Measurements from ENCODE around the gene ATG16L1. TPM values are rescaled to one million over a fixed set of nuclear protein-coding genes. Genes with fewer than 3 reads are reported as not detected.

The ATG16L1 gene
- total RNA-seq, 1 donor from 2014 or later = 27.9 TPM

DNA sequence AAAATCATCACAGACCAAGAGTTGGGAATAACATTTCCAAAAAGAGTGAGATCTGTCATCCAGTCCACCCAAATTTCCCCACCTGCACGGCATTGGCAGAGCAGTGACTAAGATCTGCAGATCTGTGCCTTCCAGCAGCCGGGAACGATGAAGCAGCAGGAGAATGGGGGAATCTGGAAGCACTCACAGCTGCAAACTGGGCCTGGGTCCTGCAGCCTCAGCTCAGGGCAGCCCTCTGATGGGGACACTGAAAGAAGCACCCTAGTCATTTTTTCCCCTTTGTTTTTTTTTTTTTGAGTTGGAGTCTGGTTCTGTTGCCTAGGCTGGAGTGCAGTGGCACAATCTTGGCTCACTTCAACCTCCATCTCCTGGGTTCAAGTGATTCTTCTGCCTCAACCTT, 51.8 kb downstream of the ATG16L1 start:
- H3K27ac Mint-ChIP-seq = no peak overlapping the region
- TF ChIP-seq, protein P1, sequence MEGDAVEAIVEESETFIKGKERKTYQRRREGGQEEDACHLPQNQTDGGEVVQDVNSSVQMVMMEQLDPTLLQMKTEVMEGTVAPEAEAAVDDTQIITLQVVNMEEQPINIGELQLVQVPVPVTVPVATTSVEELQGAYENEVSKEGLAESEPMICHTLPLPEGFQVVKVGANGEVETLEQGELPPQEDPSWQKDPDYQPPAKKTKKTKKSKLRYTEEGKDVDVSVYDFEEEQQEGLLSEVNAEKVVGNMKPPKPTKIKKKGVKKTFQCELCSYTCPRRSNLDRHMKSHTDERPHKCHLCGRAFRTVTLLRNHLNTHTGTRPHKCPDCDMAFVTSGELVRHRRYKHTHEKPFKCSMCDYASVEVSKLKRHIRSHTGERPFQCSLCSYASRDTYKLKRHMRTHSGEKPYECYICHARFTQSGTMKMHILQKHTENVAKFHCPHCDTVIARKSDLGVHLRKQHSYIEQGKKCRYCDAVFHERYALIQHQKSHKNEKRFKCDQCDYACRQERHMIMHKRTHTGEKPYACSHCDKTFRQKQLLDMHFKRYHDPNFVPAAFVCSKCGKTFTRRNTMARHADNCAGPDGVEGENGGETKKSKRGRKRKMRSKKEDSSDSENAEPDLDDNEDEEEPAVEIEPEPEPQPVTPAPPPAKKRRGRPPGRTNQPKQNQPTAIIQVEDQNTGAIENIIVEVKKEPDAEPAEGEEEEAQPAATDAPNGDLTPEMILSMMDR (IDR thresholded peaks at IDR 0.05; ENCODE audit: unreplicated experiment) = no peak

DNA sequence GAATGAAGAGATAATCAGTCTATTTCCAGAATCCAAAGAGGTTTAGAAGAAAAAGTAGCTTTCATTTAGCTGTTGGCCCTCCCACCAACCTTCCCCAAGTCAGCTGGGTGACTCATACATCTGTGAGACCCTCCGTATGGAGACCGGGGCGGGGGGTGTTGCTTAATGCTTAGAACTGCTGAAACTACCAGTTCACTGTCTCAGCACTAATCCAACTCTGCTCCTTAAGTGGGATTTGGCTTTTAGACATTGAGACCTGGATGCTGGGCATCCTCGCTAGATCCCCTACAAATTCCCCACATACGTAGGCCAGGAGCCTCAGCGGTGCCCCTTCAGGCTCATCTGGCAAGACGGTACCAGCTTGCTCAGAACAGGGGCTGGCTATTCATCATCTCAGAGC, 56.1 kb downstream of the ATG16L1 start, which contains the start of gene SAG:
SAG (plus strand) TSS at position 252 of the 400 bp plus-strand sequence. CDS start 1,374 bp downstream, outside the sequence.
- DNase-seq (ENCODE audit: low spot score, unreplicated experiment) = no peak
- Mint-ChIP-seq H3K36me3 (ENCODE audit: insufficient read depth) (no peaks in the 10 kb centered on the region), H3K9me3 (ENCODE audit: low read depth) (no peaks in the 10 kb centered on the region), H3K27me3 (peaks cover 3% of the 10 kb centered on the region), H3K4me1 (ENCODE audit: low read depth) (no peaks in the 10 kb centered on the region), H3K4me3 (ENCODE audit: low read depth) (no peak within 1 kb of the TSS), H3K27ac (no peak within 1 kb of the TSS)
- TF ChIP-seq, protein P1 (IDR thresholded peaks at IDR 0.05; ENCODE audit: unreplicated experiment) = no peak

More for the DNA sequence above, 51.8 kb downstream of the ATG16L1 start:
- Mint-ChIP-seq H3K4me1 (ENCODE audit: low read depth) (no peaks in the 10 kb centered on the region), H3K9me3 (ENCODE audit: low read depth) (no peaks in the 10 kb centered on the region), H3K36me3 (ENCODE audit: insufficient read depth) (peaks cover 2% of the 10 kb centered on the region), H3K27me3 (no peaks in the 10 kb centered on the region), H3K4me3 (ENCODE audit: low read depth) (no peak overlapping the region)
- no peak for DNase-seq (ENCODE audit: low spot score, unreplicated experiment)

DNA sequence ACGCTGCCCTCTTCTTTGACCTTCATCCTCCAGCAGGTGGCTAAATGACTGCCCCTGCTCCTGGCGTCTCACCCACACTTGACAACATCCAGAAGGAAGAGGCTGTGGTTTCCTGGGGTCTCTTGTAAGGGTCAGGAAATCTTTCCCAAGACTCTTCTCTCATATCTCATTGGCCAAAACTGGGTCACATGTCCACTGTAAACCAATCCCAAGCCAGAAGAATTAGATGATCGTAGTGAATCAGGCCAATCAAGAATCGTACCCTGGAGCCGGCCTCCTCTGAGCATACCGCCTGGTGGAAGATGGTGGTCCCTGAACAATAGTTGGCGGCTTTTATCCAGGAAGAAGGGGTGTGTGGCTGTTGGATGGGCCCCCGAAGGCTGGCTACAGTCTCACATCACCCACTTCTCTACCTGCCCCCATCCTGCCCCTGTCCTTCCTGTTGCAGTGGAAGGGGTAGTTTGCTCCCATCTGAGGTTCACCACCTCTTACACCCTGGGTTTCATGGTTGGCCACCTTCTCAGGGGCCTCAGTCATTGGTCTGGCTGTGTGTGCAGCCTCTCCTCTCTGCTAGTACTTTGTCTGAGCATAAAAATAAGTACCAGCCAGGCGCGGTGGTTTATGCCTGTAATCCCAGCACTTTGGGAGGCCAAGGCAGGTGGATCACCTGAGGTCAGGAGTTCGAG, 59.9 kb downstream of the ATG16L1 start:
- no peak overlapping the region for H3K27ac Mint-ChIP-seq
- TF ChIP-seq, protein P1 (IDR thresholded peaks at IDR 0.05; ENCODE audit: unreplicated experiment) = no peak
- no peak overlapping the region for H3K4me3 Mint-ChIP-seq (ENCODE audit: low read depth)
- DNase-seq (ENCODE audit: low spot score, unreplicated experiment) = no peak
- no peaks in the 10 kb centered on the region for H3K36me3 Mint-ChIP-seq (ENCODE audit: insufficient read depth)
- H3K27me3 Mint-ChIP-seq = peaks cover 3% of the 10 kb centered on the region
- H3K9me3 Mint-ChIP-seq (ENCODE audit: low read depth) = no peaks in the 10 kb centered on the region
- H3K4me1 Mint-ChIP-seq (ENCODE audit: low read depth) = no peaks in the 10 kb centered on the region

DNA sequence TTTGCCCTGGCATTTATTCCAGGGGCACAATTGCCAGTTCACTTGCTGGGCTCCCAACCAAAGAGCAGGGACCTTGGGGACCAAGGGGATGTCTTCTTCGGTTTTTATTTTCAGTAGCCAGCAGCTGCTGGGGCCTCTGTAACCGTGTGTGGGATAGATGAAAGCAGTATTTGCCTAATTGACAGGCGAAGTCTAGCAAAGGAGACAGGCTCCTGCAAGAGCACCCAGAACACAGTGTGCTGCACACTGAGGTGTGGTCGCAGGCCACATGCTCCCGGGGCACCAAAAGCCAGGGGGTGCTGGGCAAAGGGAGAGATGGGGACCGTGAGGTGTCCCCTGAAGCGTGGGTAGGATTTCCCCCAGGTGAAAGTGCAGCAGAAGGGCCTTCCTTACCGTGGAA, 61.4 kb downstream of the ATG16L1 start:
- TF ChIP-seq, protein P1 (IDR thresholded peaks at IDR 0.05; ENCODE audit: unreplicated experiment) = no peak
- H3K9me3 Mint-ChIP-seq (ENCODE audit: low read depth) = no peaks in the 10 kb centered on the region
- H3K27ac Mint-ChIP-seq = no peak overlapping the region
- no peak overlapping the region for H3K4me3 Mint-ChIP-seq (ENCODE audit: low read depth)
- H3K4me1 Mint-ChIP-seq (ENCODE audit: low read depth) = no peaks in the 10 kb centered on the region
- H3K36me3 Mint-ChIP-seq (ENCODE audit: insufficient read depth) = no peaks in the 10 kb centered on the region
- no peak for DNase-seq (ENCODE audit: low spot score, unreplicated experiment)
- H3K27me3 Mint-ChIP-seq = peaks cover 3% of the 10 kb centered on the region

DNA sequence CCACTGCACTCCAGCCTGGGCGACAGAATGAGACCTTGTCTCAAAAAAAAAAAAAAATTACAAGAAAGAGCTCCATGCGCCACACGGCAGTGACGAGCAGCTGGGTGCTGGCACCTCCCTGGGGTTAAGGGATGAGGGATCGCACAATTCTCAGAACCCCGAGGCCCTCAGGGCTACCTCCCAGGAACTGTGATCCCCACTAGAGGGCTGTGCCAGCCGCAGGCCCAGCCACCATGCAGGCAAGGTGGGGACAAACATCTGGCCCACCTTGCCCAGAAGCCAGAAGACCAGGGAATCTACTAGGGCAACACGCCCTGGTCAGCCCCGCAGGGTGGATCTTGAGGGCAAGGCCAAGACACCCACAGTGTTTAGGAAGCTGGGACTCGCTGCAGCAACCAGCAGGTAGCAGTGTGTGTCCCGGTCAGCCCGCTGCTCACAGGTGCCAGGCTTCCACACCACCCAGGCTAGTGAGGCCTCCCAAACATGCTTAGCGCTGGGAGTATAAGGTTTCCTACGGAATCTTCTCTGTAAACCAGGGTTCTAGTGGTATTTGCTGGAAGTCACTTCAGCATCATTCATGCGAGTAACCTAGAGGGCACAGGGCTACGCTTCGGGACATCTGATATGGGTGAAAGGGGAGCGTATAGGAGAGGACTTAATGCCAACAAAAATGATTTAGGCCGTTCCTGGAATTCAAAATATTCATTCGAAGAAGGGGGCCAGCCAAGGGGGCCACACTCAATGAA, 62.9 kb downstream of the ATG16L1 start:
- DNase-seq (ENCODE audit: low spot score, unreplicated experiment) = no peak
- peaks cover 9% of the 10 kb centered on the region for H3K27me3 Mint-ChIP-seq
- H3K36me3 Mint-ChIP-seq (ENCODE audit: insufficient read depth) = no peaks in the 10 kb centered on the region
- no peaks in the 10 kb centered on the region for H3K9me3 Mint-ChIP-seq (ENCODE audit: low read depth)
- TF ChIP-seq, protein P1 (IDR thresholded peaks at IDR 0.05; ENCODE audit: unreplicated experiment) = no peak
- no peaks in the 10 kb centered on the region for H3K4me1 Mint-ChIP-seq (ENCODE audit: low read depth)
- no peak overlapping the region for H3K4me3 Mint-ChIP-seq (ENCODE audit: low read depth)
- no peak overlapping the region for H3K27ac Mint-ChIP-seq
